NCI-H2107 treated with DMSO at 0.1 percent for 48 hours (cell line): ENCODE results near the gene HIVEP3.

Source experiments
- DNase-seq: peaks from one replicate; lab custom pipeline; 2025; ENCODE audit not compliant: unreplicated experiment; lab: John Stamatoyannopoulos, UW

Gene HIVEP3

DNA sequence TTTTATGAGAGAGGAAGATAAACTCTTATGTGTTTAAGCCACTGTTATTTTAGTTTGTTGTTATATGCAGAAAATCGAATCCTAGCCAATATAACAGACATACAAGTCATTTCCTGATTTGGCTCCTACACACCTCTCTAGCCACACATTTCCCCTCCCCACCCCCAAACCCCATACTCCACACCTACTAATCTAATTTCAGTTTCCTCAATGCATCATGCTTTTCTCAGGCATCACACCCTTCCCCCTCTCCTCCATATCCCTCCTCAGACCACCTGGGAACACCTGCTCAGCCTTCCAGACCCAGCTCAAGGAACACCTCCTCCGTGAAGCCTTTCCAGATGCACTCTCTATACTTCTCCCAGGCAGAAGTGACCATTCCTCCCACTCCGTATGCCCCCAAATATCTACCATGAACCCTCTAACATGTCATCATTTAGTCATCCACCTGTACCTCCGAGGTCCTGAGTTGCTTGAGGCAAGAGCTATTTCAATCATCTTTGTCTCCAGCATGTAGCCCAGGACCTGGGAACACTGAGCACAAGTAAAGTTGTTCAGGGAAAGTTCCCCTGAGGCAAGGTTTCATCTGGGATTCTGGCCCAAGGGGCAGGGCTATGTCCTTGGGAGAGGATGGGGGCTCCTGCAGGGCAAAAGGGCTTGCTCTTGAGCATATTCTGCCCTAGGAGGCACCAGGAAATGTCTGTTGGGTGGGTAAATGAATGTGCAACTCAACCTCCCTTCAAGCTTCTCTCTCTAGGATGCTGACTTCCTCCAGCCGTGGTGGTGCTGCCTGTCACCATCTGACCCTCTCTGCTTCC is 126.8 kb downstream of the HIVEP3 start:
- no peak for DNase-seq

DNA sequence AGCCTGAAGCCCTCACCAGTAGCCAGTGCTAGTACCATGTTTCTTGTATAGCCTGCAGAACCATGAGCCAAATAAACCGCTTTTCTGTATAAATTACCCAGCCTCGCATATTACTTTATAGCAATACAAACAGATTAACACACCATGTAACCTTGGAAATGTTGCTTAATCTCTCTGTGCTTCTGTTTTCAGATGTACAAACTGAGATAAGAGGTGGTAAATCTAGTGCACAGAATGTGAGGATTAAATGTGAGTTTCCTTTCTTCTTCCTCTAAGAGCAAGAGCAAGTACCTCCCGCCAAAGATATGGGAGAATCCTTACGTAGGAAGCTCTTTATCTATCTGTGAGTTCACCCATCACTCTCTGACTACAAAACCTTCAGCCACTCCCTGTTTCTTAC is 128.4 kb downstream of the HIVEP3 start:
- no peak for DNase-seq

DNA sequence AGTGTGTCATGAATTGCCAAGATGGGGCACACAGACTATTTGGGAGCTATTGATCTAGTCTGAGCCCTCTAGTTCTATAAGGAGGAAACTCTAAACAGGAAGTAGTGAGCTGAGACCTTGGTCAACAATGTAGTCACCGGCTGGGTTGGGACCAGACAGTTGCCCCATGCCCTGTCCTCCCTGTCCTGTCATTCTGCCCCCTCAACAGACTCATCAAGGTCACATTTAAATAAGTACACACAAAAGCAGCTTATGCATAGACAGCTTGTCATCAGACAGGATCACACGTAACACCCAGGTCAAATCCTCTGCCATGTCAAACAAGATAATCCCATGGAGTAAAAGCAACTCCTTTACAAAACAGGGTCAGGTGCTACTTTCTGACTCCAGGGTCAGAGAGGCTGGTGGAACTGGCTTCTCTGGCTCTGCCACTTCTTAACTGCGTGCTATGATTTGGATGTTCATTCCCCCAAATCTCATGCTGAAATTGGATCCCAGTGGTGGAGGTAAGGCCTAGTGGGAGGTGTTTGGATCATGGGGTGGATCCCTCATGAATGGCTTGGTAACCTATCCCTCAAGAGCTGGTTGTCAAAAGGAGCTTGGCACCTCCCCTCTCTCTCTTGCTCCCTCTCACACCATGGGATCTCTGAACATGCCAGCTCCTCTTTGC is 128.9 kb downstream of the HIVEP3 start:
- DNase-seq: no peak

DNA sequence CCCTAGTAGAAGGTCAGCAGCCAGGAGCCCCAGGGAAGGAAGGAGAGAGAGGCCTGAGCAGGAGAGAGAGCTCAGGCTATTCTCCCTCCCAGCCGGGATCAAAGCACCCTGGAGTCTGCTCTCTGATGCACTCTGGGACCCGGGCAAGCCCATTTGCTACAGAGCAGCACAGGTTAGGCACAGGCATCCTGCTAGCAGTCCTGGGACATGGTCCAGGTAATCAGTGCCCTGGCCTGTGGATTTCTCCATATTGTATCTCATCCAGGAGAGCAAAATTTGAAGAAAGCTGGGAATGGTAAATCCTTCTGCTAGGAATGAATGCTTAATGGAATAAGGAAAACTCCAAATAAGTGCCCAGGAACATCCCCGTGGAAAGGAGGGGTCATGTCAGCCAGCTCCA is 130.3 kb downstream of the HIVEP3 start:
- DNase-seq: no peak

DNA sequence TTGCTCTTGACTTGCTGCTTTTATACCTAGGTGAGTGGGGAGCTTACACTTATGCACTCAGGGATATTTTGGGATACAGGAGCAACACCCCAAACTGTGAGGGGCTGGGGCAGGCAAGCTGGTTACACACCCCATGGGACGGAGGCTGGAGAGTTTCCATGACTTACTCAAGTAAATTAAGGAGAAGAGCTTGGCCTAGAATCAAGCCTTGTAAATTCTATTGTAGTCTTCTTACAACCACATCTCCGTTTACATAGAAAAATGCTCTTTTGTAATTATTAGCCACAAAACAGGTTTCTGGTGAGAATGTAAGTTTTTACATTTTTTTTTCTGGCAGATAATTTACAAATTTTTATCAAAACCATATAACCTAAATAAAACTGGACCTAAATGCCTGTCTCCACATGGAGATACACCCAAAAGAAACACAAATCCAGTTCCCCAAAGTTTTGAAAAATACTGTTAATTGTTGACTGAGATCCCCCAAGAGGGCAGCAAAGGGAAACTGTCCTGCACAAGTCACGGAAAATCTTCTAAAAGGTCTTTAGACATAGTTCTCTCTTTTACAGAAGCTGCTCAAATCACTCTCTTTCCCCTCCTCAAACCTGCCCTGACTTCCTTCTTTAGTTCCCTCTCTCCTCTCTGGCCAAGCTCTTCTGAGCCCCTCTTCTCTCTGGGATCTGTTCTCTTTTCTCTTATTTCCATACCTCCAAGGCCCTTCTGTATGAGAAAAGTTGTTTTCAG is 134.0 kb downstream of the HIVEP3 start:
- DNase-seq: no peak

DNA sequence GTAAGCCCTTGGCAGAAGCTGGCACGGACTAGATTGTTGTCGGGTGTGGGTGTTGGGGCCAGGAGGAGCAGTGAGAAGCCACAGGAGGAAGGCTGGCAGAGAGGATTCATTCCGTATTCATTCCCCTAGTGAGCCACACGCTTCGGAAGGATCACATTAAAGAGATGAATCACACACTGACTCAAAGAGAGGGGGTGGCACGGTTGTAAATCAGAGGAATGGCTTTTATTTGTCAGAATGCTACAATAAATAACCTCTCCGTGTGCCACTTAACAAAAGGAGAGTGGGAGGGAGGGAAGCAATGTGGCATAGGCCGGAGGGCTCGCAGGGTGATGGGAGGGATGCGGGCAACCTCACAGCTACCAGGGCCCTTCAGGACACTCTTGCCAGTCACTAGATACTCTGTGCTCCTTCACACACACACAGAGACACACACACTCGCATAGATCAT is 135.5 kb downstream of the HIVEP3 start:
- peak; percentile 46 for DNase-seq

DNA sequence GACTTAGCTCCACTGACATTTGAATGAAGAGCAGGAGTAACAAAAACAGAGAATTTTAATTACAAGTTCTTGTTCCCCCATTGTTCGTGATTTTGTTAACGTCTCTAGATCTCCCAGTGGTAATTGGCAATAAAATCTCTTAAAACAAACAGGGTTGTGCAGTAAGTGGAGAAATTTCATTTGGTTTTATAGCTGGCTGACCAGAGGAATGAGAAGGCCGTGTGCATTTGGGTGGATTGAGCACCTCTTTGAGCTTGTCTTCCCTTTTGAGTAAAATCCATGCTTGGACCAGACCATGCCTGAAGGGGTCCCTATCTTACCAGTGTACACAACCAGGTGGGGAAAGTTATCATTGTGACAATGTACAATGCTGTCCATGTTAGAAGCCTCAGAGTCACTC is 137.8 kb downstream of the HIVEP3 start:
- no peak for DNase-seq

DNA sequence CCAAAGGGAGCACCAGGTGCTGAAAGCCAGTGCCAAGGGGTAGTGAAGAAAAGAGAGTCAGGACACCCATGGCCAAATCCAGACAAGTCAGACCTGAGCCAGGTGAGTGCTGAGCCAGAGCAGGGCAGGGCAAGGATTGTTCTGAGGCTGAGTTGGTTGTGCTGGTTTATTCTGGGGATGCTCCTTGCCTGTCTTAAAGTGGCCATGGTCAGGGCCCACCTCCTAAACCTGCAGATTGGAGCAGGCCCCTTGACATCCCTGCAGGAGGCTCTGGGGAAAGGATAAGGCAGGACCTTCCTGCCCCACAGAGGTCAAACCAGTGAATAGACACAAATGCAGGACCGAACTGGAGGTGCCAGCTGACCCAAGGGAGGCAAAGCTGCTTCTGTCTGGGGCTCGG is 138.4 kb downstream of the HIVEP3 start:
- DNase-seq: no peak

DNA sequence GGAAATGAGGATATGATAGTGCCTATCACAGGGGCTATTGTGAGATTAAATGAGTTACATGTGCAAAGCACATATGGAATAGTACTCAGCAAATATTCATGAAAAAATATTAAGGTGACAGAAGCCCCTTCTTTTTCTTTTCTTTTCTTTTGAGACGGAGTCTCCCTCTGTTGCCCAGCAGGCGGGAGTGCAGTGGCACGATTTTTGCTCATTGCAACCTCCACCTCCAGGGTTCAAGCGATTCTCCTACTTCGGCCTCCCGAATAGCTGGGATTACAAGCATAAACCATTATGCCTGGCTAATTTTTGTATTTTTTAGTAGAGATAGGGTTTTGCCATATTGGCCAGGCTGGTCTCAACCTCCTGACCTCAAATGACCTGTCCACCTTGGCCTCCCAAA is 139.4 kb downstream of the HIVEP3 start:
- DNase-seq: no peak

DNA sequence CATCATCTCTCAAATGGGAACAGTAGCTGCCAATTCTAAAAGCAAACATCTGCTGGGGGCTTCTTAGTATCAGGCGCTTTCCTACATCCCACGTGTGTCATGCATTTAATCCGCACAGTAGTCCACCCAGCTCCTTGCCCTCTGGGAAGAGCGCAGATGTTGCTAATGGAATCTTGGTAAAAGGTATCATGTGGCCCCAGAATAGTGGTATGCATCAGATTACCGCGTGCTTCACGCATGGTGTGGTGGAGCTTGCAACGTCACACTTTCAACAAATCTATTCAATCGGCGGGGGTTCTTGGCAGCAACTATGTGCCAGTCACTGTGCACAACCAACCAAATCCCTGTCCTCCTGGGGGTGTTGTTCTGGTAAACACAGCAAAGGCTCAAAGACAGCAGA is 141.0 kb downstream of the HIVEP3 start:
- DNase-seq: no peak

DNA sequence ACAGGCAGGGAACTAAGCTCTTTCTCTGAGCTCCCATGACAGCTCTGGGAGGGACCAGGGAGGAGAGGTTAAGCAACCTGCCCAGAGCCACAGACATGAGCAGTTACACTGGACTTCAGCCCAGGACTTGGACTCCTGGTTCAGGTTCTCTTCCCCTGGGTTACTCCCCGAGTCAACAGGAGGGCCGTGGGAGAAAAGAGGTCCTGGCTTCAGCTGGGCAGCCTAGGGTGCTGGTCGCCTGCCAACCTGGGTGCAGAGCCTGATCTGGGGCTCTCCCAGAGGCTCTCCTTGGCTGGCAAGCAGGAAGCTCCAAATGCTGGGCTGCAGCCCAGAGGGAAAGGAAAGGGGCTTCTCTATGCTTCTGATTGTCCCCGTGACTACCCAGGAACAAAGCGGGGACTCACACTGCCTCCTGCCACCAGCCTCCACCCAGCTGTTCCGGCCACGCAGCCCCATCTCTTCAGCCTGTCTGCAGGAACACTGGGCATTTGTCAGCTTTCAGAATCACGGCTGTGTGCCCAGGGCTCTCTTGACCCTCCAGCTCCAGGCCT is 141.8 kb downstream of the HIVEP3 start:
- no peak for DNase-seq

DNA sequence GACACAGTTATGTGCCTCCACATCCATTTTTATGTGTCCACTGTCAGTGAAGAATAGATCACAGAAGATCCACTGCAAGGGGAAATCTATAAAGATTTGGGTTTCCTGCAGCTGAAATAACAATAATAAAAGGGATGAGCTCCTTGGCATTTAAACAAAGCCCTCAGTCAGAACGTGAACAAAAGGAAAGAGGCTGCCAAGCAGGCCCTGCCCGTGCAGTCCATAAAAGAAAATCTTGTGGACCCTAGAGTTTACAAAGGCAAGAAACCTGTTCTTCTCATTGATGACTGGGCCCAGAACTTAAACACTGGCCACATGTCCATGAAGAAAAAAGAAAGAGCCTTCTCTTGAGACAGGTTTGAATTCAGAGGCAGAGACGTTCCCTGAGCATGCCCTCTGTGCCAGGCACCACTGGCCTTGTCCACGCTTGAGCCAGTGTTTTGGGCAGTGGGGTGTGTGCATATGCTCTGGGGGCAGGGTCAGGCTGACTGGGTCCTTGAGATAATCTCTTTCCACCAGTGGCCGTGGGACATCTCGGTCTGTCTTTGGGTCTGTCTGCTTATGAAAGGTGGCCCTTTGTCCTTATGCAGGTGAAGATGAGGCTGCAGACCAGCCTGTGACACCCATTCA is 142.7 kb downstream of the HIVEP3 start:
- no peak for DNase-seq

DNA sequence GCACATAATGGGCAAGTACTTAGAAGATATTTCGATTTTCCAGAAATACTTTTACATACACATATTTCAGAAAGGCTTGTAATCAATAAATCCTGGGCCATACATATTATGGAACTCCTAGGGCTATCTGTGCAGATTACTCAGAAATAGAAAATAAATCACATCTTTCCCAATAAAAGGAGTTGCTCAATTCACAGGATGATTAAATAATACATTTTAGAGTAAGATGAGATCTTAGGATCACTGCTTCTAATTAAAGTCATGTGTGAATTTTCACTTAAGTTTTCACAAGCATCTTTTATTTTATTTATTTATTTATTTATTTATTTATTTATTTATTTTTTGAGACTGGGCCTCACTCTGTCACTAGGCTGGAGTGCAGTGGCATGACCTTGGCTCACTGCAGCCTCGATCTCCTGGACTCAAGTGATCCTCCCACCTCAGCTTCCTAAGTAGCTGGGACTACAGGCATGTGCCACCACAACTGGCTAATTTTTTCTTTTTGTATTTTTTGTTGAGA is 144.2 kb downstream of the HIVEP3 start:
- no peak for DNase-seq

DNA sequence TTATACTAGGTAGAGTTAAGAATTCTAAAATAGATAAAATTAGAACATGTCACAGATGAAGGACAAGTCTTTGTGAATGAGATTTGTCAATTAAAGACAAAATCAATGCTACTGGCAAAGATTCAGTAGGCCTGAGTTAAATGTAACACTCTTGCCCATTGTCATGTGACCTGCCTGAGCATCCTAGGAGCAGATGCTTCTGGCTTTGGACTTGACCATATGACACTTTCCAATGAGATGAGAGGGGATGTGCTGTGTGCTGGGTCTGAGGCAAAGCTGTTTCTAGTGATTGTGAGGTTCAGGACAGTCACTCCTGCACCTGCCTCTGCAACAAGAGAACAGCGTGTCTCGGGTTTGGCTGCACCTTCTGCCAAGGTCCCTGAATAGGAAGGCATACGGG is 144.9 kb downstream of the HIVEP3 start:
- DNase-seq: peak; percentile 11

DNA sequence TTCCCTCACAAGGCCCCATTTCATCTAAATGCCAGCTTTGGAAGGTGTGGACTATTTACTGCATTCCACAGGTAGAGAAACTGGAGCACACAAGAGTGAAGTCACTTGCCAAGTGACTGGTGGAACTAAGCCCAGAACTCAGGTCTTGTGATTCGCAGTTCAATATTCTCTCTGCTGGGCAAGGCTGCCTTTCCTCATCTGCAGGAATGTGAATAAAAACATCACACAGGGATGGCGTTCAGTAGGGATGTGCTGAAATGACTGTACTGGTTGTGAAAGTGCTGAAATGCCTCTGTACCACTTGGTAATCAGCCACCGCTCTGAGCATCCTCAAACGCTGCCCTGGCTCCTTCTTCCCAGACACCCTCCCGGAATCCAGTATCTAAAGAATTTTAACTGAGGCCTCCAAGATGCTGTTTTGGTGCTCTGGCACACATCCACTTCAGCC is 145.6 kb downstream of the HIVEP3 start:
- DNase-seq: no peak

DNA sequence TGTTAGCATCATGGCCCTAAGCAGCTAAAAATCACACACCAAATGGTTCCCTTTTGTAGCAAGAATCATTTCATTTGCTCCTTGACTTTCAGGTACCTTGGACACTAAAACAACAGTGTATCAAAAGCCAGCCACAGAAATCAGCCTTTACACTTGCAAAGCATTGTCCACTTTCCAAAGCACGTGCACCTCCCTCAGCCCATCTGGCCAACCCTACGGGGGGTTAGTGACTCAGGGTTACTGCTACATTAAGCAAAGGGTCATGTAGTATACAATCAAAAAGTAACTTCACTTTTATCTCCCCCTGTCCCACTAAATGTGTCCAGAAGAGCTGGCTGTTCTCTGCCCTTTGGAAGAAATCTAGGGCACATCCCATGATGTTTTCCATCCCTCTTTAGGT is 149.7 kb downstream of the HIVEP3 start:
- no peak for DNase-seq

DNA sequence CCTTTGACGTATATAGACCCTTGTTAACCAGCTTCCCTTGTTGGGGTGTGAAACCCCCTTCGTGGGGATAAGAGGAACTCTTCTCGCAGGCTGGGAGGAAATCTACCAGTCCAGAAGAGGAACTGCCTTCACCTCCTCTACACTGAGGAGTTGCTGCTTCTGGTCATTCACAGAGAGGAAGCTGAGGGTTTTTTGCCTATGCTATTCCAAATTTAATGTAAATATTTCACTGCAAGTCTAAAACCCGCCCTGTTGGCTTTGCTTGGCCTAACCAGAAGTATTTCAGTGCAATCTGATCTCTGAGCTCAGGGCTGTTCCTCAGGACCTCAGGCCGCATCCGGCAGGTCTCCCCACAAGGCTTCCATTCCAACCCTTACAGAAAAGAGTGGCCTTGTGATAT is 150.1 kb downstream of the HIVEP3 start:
- no peak for DNase-seq

DNA sequence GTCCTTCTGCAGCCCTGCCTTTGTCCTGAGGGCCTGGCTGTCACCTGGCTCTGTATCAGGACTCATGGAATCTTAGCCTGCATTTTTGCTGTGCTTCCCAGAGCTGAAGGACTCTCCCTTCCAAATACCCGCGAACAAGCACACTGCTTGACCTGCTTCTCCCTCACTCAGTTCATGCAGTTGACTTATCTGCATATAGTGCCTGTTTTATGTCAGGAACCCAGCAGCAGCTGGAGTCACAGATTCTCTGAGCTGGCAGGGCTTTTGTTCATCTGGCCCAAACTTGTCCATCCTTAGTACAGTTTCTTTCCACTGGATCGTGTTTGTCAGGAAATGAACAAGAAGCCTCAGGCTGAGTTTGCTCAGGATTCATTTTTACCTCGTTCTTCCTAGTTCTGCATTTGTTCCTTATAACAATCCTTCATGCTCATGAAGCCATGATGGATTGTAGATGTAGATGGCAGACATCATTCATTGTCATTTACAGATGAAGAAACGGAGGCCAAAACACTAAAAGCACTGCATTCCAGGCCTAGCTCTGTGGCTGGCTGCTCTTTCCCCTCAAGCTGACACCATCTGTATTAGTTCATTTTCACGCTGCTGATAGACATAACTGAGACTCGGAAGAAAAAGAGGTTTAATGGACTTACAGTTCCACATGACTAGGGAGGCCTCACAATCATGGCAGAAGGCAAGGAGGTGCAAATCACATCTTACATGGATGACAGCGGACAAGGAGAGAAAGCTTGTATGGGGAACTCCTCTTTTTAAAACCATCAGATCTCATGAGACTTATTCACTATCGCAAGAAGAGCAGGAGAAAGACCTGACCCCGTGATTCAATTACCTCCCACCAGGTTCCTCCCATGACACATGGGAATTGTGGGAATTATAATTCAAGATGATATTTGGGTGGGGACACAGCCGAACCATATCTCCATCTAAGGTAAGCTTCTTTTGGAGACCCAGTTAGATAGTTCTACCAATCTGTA is 150.9 kb downstream of the HIVEP3 start:
- DNase-seq: no peak

DNA sequence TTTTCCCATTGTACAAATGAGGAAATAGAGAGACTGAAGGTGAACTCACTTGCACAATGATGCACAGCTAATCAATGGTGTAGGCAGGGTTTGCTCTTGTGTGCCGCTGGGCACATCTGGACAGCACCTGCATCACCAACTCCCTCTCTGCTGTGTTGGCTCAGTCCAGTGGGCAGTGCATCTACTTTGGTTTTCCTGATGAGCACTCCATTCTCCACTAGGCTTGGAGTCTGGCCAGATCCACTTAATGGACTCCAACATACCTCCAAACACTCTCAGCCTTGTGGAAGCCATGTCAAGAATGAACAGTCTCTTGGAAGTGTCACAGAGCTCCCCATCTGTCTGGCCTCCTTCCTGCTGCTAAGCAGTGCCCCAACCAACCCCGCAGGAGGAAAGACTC is 152.2 kb downstream of the HIVEP3 start:
- DNase-seq: no peak

DNA sequence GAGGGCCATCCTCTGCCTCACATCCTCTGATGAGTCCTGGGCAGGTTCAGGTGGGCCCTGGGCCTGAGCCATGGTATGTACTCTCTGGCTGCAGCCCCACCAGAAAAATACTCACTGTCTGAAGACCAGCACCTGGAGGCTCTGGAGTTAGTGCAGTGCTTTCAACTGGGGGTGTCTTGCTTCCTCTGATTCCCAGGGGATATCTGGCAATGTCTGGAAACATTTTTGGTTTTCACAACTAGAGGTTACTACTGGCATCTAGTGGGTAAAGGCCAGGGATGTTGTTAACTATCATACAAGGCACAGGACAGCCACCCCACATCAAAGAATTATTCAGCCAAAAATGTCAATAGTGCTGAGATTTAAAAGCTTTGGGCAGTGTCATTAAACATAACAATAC is 152.7 kb downstream of the HIVEP3 start:
- no peak for DNase-seq
